ENCODE measurements around the gene ZSWIM5.
A peak's percentile ranks its signal among the peaks of the same experiment; 100 is the strongest.

The ZSWIM5 gene

DNA sequence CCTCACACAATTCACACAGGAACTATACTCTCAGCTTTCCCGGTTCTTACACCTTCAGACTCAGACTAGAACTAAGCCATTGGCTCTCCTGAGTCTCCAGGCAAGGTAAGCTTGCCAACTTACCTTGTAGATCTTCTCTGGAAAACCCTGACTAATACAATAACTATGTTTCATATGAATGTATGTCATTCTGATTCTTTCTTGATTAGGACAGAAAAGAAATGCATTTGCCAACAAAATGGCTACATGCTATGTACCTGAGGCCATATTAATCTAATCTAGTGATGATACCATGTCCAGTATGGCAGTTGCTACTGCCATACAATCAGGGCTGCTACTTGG lies 9.8 kb upstream of the ZSWIM5 start:
- ChIA-PET CTCF (no interaction called here), POLR2A (no interaction called here)

DNA sequence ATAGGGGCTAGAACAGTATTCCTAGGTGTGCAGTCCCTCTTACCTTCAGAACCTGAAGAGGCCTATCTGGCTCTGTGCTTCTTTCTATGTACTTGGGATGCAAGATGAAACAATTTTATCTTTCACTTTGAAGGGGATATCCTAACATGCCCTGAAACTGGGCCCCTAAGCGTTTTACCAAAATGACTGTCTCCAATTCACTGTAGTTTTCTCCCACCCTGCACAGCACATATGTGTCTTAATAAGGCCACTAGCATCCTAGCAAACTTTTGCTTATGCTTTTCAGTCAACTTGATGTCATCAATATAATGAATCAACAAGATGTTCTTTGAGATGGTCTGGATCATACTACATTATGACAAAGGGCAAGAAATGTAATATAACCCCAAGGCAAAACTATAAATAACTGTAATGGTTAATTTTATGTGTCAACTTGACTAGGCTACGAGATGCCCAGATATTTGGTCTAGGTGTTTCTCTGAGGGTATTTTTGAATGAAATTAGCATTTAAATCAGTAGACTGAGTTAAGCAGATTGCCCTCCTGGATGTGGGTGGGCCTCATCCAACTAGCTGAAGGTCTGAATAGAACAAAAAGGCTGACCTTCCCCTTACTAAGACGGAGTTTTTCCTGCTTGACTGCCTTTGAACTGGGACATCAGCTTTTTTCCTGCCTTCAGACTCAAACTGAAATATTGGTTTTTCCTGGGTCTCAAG lies 9.2 kb upstream of the ZSWIM5 start:
- no peaks in the 10 kb centered on the region for H3K36me3 ChIP-seq (ENCODE audit: control insufficient read depth in 2 of 2, insufficient read depth in 1 of 2, low read length in 2 of 2)
- H3K27ac ChIP-seq (ENCODE audit: extremely low read depth, low read depth, low read length) = no peak overlapping the region
- H3K9me3 ChIP-seq (ENCODE audit: control insufficient read depth, insufficient read depth, low read depth, low read length) = no peaks in the 10 kb centered on the region
- no peak overlapping the region for H3K4me3 ChIP-seq (ENCODE audit: low read depth, low read length)
- POLR2A ChIA-PET = no interaction called here
- CTCF ChIA-PET = interaction anchor here (0.6 kb wide), 1 partner anchor 60 kb away, joined by 4 read pairs; no protein-coding TSS in a partner anchor
- no peaks in the 10 kb centered on the region for H3K4me1 ChIP-seq (ENCODE audit: control insufficient read depth, insufficient read depth, low read length)
- TF ChIP-seq, protein P1, sequence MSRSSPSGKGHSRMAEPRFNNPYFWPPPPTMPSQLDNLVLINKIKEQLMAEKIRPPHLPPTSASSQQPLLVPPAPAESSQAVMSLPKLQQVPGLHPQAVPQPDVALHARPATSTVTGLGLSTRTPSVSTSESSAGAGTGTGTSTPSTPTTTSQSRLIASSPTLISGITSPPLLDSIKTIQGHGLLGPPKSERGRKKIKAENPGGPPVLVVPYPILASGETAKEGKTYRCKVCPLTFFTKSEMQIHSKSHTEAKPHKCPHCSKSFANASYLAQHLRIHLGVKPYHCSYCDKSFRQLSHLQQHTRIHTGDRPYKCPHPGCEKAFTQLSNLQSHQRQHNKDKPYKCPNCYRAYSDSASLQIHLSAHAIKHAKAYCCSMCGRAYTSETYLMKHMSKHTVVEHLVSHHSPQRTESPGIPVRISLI (tag by site-specific recombination; IDR thresholded peaks at IDR 0.05) = no peak
- TF ChIP-seq, protein P2, sequence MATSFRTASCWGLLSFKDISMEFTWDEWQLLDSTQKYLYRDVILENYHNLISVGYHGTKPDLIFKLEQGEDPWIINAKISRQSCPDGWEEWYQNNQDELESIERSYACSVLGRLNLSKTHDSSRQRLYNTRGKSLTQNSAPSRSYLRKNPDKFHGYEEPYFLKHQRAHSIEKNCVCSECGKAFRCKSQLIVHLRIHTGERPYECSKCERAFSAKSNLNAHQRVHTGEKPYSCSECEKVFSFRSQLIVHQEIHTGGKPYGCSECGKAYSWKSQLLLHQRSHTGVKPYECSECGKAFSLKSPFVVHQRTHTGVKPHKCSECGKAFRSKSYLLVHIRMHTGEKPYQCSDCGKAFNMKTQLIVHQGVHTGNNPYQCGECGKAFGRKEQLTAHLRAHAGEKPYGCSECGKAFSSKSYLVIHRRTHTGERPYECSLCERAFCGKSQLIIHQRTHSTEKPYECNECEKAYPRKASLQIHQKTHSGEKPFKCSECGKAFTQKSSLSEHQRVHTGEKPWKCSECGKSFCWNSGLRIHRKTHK (tag by site-specific recombination; IDR thresholded peaks at IDR 0.05) = no peak
- no peak for TF ChIP-seq ZNF202 (tag by site-specific recombination; IDR thresholded peaks at IDR 0.05; ENCODE audit: borderline replicate concordance)
- peak; percentile 71; the same call in 1 of the 2 replicates for TF ChIP-seq ZNF10 (tag by site-specific recombination; IDR thresholded peaks at IDR 0.05)
- no peak for TF ChIP-seq ZNF518A (tag by site-specific recombination; conservative IDR thresholded peaks at IDR 0.05; ENCODE audit: low read depth)
- TF ChIP-seq ZNF623 (tag by site-specific recombination; IDR thresholded peaks at IDR 0.05) = no peak
- no peak for TF ChIP-seq ZNF704 (tag by site-specific recombination; IDR thresholded peaks at IDR 0.05)
- TF ChIP-seq GLIS1 (tag by site-specific recombination; IDR thresholded peaks at IDR 0.05) = no peak

More for the DNA sequence above, 9.8 kb upstream of the ZSWIM5 start:
- Histone ChIP-seq H3K27ac (ENCODE audit: extremely low read depth, low read depth, low read length) (no peak overlapping the region), H3K36me3 (ENCODE audit: control insufficient read depth in 2 of 2, insufficient read depth in 1 of 2, low read length in 2 of 2) (no peaks in the 10 kb centered on the region), H3K4me1 (ENCODE audit: control insufficient read depth, insufficient read depth, low read length) (no peaks in the 10 kb centered on the region), H3K9me3 (ENCODE audit: control insufficient read depth, insufficient read depth, low read depth, low read length) (no peaks in the 10 kb centered on the region), H3K4me3 (ENCODE audit: low read depth, low read length) (no peak overlapping the region)
- no peak for TF ChIP-seq ZNF223 (tag by site-specific recombination; IDR thresholded peaks at IDR 0.05)
- TF ChIP-seq, protein P1 (tag by site-specific recombination; IDR thresholded peaks at IDR 0.05) = no peak

DNA sequence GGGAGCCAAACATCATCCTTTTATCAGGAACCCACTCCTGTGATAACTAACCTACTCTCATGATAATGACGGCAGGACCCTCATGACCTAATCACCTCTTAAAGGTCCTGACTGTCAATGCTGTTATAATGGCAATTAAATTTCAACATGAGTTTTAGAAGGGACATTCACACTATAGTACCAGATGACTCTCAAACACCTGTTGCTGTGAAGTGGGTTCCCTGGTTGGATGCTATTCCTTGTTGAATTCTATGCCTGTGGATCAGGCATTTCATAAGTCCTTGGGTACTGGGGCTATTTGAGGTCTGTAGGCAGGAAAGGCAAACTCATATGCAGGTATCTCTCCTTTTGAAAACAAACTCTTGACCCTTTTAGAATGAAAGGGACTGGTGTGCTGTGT lies 7.5 kb upstream of the ZSWIM5 start:
- TF ChIP-seq ZNF48 (tag by site-specific recombination; IDR thresholded peaks at IDR 0.05) (no peak), SCRT1 (tag by site-specific recombination; IDR thresholded peaks at IDR 0.05; ENCODE audit: borderline replicate concordance) (peak; percentile 50; the same call in 1 of the 2 replicates), SCRT2 (tag by site-specific recombination; IDR thresholded peaks at IDR 0.05) (peak; percentile 80), ZNF677 (tag by site-specific recombination; IDR thresholded peaks at IDR 0.05) (no peak)
- ChIA-PET POLR2A (no interaction called here), CTCF (no interaction called here)
- H3K4me1 ChIP-seq (ENCODE audit: control insufficient read depth, insufficient read depth, low read length) = no peaks in the 10 kb centered on the region
- no peaks in the 10 kb centered on the region for H3K36me3 ChIP-seq (ENCODE audit: control insufficient read depth in 2 of 2, insufficient read depth in 1 of 2, low read length in 2 of 2)
- H3K4me3 ChIP-seq (ENCODE audit: low read depth, low read length) = no peak overlapping the region
- no peak overlapping the region for H3K27ac ChIP-seq (ENCODE audit: extremely low read depth, low read depth, low read length)
- no peaks in the 10 kb centered on the region for H3K9me3 ChIP-seq (ENCODE audit: control insufficient read depth, insufficient read depth, low read depth, low read length)

Data from HEK293 (cell line).